Left cardiac atrium (tissue), 4 donors: Measurements from ENCODE around the gene SH3BP1. TPM values are rescaled to one million over a fixed set of nuclear protein-coding genes. Genes with fewer than 3 reads are reported as not detected.
A peak's percentile ranks its signal among the peaks of the same experiment; 100 is the strongest.
"Not testable (repeated sequence)": the region's sequence is repeated elsewhere in the genome, so short reads cannot be mapped to it uniquely, and the experiment has no call there.

ENCODE experiments used
- ATAC-seq, 2 donors: fragments of 200-7000 bp; cut with Tn5 transposase; one replicate each; pipeline ENCODE4 v1.9.1; 2020; ENCODE audit warnings: mild to moderate bottlenecking in 2 of 2, moderate library complexity in 2 of 2
- DNase-seq: peaks from one replicate; pipeline ENCODE4 v3.0.0-alpha.2; 2020
- intact Hi-C, 2 donors: fragments of 100-400 bp; cut with DNase I; formaldehyde crosslinking; loops; one replicate each; pipeline versions ENCODE4 v1.14.1 to v1.15.1; 2022 to 2023
- total RNA-seq, 2 donors: library from RNA; stranded (reverse); fragmentation: NEBNext Ultra II Directional; extraction: Animal tissue kit (Norgen Biotek cat#: 25700); gene quantifications; one replicate each; pipeline ENCODE4 v1.2.1, GENCODE V29; 2021
- donor health status: DM: no; HTN: yes; CAD: no.
- donor health status: DM: no; HTN: yes; CAD: no; lungs with severe emphysema.
- donor health status: DM: yes; HTN: yes; CAD: no.
- donor health status: Dilated cardiomyopathy.

SH3BP1 gene
- total RNA-seq, 2 donors from 2014 or later = 4.9 to 5.1 TPM

DNA sequence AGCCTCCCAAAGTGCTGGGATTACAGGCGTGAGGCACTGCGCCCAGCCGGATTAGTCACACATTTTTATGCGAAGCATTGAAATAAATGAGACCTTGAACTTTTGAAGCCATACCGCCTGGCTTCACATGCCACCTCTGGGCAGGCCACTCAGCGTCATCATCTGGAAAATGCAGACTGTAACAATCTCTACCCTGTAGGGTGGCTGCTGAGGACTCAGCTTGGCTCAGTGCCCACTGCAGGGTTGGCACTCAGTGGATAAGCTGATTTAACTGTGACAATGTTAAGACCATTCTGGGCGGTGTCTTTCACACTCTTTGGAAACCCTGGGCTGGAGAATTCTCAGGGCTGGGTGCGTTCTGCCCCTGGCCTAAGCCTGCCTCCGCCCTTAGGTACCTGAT lies 8.5 kb downstream of the SH3BP1 start:
- ATAC-seq (peak in 1 of 2 donors; percentile 44), DNase-seq (no peak)
- intact Hi-C loops = loop anchor here (10.0 kb wide), 1 partner anchor 147 kb away; no protein-coding TSS in a partner anchor

DNA sequence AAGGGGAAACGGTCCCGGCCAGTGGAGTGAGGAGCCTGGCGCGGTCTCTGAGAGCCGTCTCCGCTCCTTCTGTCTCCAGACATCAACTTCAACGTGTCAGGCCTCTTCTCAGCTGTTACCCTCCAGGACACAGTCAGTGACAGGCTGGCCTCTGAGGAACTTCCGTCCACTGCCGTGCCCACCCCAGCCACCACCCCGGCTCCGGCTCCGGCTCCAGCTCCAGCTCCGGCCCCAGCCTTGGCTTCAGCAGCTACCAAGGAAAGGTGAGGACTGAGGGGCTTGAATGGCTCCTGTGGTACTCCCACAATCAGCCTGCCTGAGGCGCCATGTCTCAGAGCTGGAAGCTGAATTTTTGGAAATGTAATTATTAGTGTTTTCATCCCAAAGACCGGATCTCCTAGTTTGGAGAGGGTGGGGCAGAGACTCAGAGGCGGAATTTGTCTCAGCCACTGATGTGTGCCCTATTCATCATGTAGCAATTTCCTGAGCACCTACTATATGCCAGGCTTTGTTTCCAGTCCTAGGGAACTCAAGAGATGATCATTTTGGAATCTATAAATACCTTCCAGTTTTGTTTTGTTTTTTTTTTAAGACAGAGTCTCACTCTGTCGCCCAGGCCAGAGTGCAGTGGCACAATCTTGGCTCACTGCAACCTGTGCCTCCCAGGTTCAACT lies 11.1 kb downstream of the SH3BP1 start:
- ATAC-seq (no peak), DNase-seq (no peak)
- intact Hi-C loops = no loop called here

DNA sequence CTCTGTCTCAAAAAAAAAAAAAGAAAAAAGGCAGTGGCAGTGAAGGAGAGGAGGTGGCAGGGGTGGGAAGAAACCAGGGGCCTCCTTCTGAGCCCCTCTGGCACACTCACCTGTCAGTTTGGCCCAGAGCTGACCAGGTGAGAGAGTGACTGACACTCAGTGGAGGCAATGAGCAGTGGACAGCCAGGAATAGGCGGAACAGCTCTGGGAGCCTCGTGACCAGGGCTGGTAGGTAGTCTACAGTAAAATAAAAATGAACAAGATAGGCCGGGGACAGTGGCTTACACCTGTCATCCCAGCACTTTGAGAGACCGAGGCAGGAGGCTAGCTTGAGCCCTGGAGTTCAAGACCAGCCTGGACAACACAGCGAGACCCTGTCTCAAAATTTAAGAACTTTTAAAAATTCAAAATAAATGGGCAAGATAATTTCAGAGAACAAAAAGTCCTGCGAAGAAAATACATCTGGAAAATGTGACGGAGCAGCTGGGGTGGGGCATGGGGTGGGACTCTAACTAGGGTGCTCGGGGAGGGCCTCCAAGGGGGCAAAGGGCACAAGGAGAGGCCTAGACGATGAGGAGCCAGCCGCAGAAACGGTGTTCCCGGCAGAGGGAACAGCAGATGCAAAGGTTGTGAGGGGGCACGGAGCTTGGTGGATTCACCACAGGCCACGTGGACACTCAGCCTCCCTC lies 15.2 kb downstream of the SH3BP1 start:
- no peak for ATAC-seq
- no peak for DNase-seq
- intact Hi-C loops = no loop called here

DNA sequence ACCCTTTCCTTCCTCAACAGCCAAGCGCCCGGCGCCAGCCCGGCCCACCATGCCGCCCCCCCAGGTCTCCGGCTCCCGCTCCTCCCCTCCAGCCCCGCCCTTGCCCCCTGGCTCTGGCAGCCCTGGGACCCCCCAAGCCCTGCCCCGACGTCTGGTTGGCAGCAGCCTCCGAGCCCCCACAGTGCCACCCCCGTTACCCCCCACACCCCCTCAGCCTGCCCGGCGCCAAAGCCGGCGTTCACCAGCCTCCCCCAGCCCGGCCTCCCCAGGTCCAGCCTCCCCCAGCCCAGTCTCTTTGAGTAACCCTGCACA lies 15.7 kb downstream of the SH3BP1 start:
- ATAC-seq (no peak), DNase-seq (no peak)
- intact Hi-C loops = no loop called here

DNA sequence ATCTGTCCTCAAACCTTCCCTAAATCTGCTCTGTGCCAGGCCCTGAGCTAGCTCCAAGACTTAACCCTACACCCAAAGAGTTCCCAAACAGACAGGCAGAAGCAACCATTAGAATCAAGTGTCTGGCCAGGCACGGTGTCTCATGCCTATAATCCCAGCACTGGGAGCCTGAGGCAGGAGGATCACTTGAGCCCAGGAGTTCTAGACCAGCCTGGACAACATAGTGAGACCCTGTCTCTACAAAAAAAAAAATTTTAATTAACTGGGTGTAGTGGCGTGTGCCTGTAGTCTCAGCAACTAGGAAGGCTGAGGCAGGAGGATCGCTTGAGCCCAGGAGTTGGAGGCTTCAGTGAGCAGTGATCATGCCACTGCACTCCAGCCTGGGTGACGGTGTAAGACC lies 17.1 kb downstream of the SH3BP1 start:
- ATAC-seq, DNase-seq, intact Hi-C loops: not testable (repeated sequence)

DNA sequence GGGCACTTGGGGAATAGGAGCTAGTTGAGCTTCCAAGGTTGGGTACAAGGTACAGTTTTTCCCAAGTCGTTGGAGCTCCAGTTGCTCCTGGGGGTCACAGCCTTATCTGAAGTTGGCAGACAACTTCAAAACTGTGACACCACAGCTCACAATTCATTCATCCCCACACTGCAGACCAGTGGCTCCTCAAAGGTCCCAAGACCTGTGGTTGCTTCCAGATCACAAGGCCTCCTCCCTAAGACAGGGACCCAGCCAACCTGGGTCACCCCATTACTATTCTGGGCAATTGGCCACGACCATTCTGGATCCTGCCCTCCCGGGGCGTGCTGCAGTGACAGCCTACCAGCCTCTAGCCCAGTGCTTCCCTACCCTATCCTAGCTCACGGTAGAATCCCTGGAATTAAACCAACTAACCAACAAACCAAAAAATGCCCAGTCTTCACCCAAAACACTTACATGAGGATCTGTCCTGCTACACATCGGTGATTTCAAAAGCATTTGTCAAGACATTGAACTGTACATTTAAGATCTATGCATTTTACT lies 18.2 kb downstream of the SH3BP1 start:
- intact Hi-C loops = no loop called here
- ATAC-seq (no peak), DNase-seq (no peak)

DNA sequence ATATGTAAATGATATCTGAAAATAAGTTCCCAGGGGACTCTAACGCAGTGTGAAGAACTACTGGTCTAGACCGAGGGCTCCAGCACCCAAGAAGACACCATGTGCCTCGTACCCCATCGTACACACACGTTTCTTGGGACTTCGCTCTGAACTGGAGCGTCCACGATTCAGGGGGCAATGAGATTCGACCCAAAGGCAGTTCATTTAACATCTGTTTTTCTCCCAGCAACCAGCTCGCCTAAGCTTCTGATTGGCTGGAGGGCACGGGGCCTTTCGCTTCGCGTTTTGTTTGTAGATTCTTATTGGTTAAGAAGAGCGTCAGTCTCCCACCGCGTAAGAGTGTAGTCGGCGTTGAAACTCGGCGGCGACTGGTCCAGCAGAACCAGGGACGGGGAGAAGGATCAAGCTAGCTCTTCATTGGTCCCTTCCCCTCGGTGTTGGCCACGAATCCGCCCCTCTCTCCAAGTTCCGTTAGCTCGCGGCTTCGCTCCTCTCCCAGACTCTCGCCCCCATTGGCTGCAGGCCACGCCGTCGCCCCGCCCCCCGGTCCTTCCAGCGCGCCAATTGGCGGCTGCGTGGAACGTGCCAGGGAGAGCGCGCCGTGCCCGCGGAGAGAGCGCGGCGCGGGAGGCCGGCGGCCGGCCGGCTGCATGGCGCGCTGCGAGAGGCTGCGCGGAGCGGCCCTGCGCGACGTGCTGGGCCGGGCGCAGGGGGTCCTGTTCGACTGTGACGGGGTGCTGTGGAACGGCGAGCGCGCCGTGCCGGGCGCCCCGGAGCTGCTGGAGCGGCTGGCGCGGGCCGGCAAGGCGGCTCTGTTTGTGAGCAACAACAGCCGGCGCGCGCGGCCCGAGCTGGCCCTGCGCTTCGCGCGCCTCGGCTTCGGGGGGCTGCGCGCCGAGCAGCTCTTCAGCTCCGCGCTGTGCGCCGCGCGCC lies 18.9 kb downstream of the SH3BP1 start, which contains the start of gene PDXP:
Gene PDXP, plus strand, starts transcription at position 591 of the 933 bp plus-strand sequence. Its CDS starts 60 bp downstream, at position 651.
- peak; percentile 97 to 98 for ATAC-seq
- intact Hi-C loops = no loop called here
- DNase-seq = peak; percentile 99

DNA sequence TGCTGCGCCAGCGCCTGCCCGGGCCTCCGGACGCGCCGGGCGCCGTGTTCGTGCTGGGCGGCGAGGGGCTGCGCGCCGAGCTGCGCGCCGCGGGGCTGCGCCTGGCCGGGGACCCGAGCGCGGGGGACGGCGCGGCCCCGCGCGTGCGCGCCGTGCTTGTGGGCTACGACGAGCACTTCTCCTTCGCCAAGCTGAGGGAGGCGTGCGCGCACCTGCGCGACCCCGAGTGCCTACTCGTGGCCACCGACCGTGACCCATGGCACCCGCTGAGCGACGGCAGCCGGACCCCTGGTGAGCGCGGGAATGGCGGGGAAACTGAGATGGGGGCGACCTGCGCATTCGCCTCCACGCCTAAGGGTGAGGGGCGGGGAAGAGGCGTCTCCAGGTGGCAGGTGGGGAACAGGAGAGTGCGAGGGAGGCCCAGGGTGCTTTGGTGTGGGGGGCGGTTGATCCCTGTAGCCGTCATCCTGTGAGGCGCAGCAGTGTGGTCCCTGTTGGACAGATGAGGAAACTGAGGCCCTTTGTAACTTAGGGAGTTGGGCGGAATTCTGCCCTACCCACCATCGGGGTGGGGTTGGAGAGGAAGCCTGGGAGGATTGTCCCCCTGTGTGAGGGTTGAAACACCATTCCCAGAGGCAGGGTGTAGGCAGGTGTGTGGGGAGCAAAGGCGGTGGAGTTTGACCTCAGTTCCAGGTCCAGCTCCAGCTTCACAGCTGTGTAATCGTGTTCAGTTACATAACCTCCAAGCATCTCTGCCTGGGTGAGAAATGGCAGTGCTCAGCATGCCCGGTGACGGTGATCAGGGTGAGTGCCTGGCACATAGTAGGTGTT lies 19.8 kb downstream of the SH3BP1 start:
- no peak for DNase-seq
- ATAC-seq = no peak
- intact Hi-C loops = no loop called here

DNA sequence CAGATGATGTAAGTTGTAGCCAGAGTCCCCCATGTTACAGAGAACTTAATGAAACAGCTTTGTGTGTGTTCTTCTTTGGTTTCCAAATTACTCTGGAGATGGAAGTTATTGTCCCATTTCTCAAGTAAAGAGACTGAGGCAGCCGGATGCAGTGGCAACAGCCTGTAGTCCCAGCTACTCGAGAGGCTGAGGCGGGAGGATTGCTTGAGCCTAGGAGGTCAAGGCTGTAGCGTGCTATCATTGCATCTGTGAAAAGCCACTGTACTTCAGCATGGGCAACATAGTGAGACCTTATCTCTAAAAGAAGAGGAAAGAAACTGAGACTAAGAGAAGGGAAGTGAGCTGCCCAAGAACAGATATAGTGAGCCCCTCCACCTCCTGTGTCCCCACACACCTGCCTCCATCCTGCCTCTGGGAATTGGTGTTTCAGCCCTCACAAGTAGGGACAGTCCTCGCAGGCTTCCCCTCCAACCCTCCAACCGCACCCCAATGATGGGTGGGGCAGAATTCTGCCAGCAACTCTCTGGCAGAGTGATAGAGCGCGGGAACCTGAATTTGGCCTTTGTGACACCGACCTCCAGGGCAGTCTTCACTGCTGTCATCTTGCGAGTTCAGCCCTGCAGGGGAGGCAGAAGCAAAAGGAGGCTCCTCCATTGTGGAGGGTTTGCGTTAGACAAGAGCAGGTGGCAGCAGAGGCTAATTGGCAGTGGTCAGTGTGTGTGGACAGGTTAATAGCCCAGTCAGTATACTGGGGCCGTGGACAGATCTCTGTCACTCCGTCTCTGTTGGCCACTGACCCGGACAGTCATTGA lies 20.6 kb downstream of the SH3BP1 start:
- intact Hi-C loops = no loop called here
- no peak for DNase-seq
- ATAC-seq = no peak

DNA sequence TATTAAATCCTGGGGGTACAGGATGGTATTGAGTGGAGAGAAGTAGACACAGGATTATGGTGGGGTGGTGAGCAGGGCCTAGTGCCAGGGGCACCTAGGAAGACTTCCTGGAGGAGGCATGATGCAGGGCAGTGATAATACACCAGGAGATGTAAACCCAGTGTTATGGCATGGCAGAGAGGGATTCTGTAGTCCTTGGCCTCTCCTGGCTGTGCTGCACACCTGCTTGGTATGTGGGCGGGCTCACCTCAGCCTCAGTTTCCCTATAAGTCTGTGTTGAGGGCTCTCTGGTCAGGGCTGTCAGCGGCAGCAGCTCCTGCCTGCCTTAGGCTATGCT lies 21.2 kb downstream of the SH3BP1 start:
- ATAC-seq = no peak
- intact Hi-C loops = no loop called here
- no peak for DNase-seq

DNA sequence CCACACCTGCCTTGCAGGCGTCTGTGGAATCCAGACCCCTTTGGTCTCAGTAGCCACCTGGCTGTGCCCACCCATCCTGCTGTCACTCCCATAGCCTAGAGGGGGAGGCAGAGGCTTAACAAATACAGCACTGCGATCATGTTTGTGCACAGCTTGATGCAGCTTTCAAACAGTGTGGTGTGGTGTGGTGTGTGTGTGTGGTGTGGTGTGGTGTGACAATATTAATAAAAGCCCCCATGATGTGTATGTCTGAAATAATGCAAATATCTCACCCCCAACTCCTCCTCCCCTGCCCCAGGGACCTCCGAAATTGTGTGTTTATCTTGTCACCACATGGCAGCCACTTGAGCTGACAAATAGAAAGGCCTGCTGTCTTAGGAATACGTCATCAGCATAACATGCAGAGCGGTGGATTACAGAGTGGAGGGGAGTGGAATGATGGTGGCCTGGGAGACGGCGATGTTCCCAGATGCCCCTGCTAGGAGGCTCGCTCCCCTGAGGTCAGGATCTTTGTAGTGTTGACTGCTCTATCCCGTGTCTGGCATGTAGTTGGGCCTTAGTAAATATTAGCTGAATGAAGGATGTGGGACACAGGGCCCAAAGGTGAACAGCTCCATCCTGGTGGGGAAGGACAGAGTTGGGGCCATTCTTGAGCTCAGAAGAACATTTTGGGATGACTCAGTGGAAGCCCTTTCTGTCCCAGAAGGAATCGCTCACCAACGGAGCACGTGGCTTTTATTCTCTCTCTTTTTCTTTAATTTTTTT lies 21.9 kb downstream of the SH3BP1 start:
- no peak for DNase-seq
- intact Hi-C loops = no loop called here
- ATAC-seq = peak; percentile 10 to 14

DNA sequence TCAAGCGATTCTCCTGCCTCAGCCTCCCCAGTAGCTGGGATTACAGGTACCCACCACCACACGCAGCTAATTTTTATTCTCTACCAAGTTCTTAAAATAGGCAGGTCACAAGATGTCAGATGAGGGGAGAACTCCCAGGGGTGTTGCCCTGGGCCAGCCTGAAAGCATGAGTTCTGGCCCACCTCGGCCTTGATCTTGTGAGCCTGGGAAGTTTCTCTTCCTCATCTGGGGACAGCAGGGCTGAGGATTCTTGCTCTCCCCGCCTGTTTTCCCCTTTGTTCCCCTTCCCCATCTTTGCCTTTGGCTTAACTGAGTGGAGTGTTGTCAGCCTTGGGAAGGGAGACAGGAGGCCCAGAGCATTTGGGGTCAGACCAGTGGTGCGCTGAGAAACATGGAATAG lies 22.6 kb downstream of the SH3BP1 start:
- ATAC-seq = no peak
- intact Hi-C loops = loop anchor here in 1 of 2 donors (2.0 kb wide), 1 partner anchor 19 kb away; no protein-coding TSS in a partner anchor
- DNase-seq = no peak

DNA sequence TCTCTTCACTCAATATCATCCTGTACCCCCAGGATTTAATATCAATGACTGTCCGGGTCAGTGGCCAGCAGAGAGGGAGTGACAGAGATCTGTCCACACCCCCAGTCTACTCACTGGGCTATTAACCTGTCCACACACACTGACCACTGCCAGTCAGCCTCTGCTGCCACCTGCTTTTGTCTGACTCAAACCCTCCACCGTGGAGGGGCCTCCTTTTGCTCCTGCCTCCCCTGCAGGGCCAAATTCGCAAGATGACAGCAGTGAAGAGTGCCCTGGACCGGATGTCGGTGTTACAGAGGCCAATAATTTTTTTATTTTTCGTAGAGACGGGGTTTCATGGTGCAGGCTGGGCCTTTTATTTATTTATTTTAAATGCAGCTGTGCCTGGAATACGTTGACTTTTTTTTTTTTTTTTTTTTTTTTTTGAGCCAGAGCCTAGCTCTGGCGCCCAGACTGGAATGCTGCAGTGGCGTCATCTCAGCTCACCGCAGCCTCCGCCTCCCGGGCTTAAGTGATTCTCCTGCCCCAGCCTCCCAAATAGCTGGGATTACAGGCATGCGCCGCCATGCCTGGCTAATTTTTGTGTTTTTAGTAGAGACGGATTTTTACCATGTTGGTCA lies 24.2 kb downstream of the SH3BP1 start:
- peak in 1 of 2 donors; percentile 3 for ATAC-seq
- intact Hi-C loops = loop anchor here in 1 of 2 donors (2.0 kb wide), 1 partner anchor 17 kb away; no protein-coding TSS in a partner anchor
- no peak for DNase-seq

DNA sequence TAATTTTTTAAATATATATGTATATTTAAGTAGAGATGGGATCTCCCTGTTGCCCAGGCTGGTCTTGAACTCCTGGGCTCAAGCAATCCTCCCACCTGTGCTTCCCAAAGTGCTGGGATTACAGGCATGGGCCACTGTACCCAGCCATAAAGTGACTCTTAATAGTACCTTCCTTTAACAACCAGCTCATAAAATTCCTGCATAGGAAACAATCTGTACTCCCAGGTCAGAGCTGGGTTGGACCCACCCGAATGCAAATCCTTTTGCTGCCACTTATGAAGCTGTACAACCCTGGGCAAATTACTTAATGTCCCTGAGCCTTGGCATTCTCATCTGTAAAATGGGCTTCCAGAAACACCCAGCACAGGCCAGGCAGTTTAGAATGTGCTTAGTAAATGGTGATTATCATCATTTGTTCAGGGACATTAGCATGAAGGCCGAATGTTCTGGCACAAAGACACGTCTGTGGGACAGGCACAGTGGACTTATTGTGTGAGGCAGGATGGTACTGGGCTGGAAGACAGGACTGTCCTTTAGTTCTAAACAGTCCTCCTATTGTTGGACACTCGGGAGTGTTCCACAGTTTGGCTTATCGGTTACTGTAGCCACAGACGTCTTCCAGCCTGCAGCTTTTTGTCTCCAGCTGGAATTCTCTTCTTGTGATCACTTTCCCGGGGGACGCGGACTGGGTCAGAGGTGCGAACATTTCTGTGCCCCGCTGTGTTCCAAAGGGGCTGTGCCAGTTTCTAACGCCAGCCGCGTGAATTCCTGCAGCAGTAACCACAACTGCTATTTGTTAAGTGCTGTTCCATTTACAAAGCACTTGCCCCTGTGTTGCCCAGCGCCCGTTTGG lies 25.0 kb downstream of the SH3BP1 start:
- intact Hi-C loops = no loop called here
- ATAC-seq = peak; percentile 32 to 53
- DNase-seq = peak; percentile 51

DNA sequence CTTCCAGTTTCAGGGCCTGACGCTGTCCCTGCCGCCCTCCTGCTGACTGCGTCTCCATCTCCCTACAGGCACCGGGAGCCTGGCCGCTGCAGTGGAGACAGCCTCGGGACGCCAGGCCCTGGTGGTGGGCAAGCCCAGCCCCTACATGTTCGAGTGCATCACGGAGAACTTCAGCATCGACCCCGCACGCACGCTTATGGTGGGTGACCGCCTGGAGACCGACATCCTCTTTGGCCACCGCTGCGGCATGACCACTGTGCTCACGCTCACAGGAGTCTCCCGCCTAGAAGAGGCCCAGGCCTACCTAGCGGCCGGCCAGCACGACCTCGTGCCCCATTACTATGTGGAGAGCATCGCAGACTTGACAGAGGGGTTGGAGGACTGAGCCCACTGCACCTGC lies 26.0 kb downstream of the SH3BP1 start:
- no peak for ATAC-seq
- DNase-seq = no peak
- intact Hi-C loops = no loop called here

DNA sequence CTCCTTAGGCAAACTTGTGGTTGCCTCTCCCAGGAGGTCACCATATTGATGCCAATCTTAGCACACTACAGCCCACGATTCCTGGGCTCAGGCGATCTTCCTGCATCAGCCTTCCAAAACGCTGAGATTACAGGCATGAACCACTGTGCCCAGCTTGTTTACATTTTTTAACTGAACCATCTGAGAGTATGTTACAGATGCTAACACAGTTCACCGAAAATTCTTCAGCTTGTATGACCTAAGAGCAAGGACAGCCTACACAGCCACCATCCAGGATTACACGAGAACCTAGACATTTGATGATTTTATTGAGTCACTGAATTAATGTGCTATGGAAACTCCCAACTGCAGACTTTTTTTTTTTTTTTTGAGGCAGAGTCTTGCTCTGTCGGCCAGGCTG lies 30.1 kb downstream of the SH3BP1 start:
- no peak for DNase-seq
- intact Hi-C loops = no loop called here
- ATAC-seq = no peak
